WTC11 (cell line): ENCODE data around the gene IGSF11. TPM values are rescaled to one million over a fixed set of nuclear protein-coding genes. Genes with fewer than 3 reads are reported as not detected.
A peak's percentile ranks its signal among the peaks of the same experiment; 100 is the strongest.
"Not testable (repeated sequence)": the region's sequence is repeated elsewhere in the genome, so short reads cannot be mapped to it uniquely, and the experiment has no call there.

Experiments
- ATAC-seq: fragments of 200-7000 bp; cut with Tn5 transposase; 2 replicates; pipeline ENCODE4 v1.10.0; 2021; ENCODE audit warnings: mild to moderate bottlenecking, moderate library complexity
- CTCF ChIA-PET: fragments of 300-600 bp; sonication (Branson Sonifier 250); formaldehyde crosslinking; loops from one replicate; lab custom pipeline; 2021; ENCODE audit warnings: antibody characterized with exemption; lab: Charles Lee
- POLR2A ChIA-PET: fragments of 350-600 bp; sonication (Branson Sonifier 250); formaldehyde crosslinking; loops from one replicate; lab custom pipeline; 2021; ENCODE audit warnings: antibody characterized with exemption; lab: Charles Lee
- DNase-seq: peaks from one replicate; pipeline ENCODE4 v3.0.0; 2021; ENCODE audit warnings: low spot score
- H3K27ac Mint-ChIP-seq: 2 replicates; pipeline ENCODE4 v1.8.0; 2021; ENCODE audit warnings: mixed read lengths
- H3K27me3 Mint-ChIP-seq: 2 replicates; pipeline ENCODE4 v1.8.0; 2021; ENCODE audit warnings: low read depth, mild to moderate bottlenecking, moderate library complexity, mixed read lengths
- H3K36me3 Mint-ChIP-seq: 2 replicates; pipeline ENCODE4 v1.8.0; 2021; ENCODE audit warnings: mixed read lengths
- H3K4me1 Mint-ChIP-seq: 2 replicates; pipeline ENCODE4 v1.8.0; 2022; ENCODE audit warnings: mixed read lengths
- H3K4me3 Mint-ChIP-seq: 2 replicates; pipeline ENCODE4 v1.8.0; 2021; ENCODE audit warnings: mild to moderate bottlenecking, moderate library complexity, mixed read lengths
- H3K9me3 Mint-ChIP-seq: 2 replicates; pipeline ENCODE4 v1.8.0; 2021; ENCODE audit warnings: mixed read lengths
- AFF4 ChIP-seq: sonication (generic); formaldehyde crosslinking; IDR thresholded peaks from 2 replicates; pipeline ENCODE4 v1.8.1; 2023; ENCODE audit warnings: mild to moderate bottlenecking, missing genetic modification reagents, borderline replicate concordance
- CTCF ChIP-seq: fragments of 200-600 bp; IDR thresholded peaks from 2 replicates; pipeline ENCODE4 v1.8.0; 2022; ENCODE audit warnings: antibody characterized with exemption
- EMX1 ChIP-seq: fragments of 250-450 bp; sonication (Bioruptor Pico); IDR thresholded peaks from 2 replicates; pipeline ENCODE4 v1.8.0; 2021; ENCODE audit warnings: mild to moderate bottlenecking
- FOXP1 ChIP-seq: sonication (generic); formaldehyde crosslinking; IDR thresholded peaks from 2 replicates; pipeline ENCODE4 v1.8.0; 2022; ENCODE audit warnings: missing genetic modification reagents, mild to moderate bottlenecking, moderate library complexity, borderline replicate concordance
- HMGA2 ChIP-seq: fragments of 250-450 bp; sonication (Bioruptor Pico); IDR thresholded peaks from 2 replicates; pipeline ENCODE4 v1.4.0; 2021; ENCODE audit warnings: mild to moderate bottlenecking, moderate library complexity
- OVOL2 ChIP-seq: fragments of 250-450 bp; sonication (Bioruptor Pico); IDR thresholded peaks from 2 replicates; pipeline ENCODE4 v1.9.0; 2021; ENCODE audit warnings: mild to moderate bottlenecking, borderline replicate concordance
- RORB ChIP-seq: fragments of 250-450 bp; sonication (Bioruptor Pico); IDR thresholded peaks from 2 replicates; pipeline ENCODE4 v1.9.0; 2021; ENCODE audit warnings: mild to moderate bottlenecking
- ZNF219 ChIP-seq: sonication (generic); formaldehyde crosslinking; IDR thresholded peaks from 2 replicates; pipeline ENCODE4 v1.8.0; 2023; ENCODE audit warnings: missing genetic modification reagents, mild to moderate bottlenecking, borderline replicate concordance
- ZSCAN18 ChIP-seq: fragments of 250-450 bp; sonication (Bioruptor Pico); IDR thresholded peaks from 2 replicates; pipeline ENCODE4 v2.1.2; 2022; ENCODE audit warnings: mild to moderate bottlenecking, moderate library complexity
- total RNA-seq: library from RNA; stranded (reverse); gene quantifications from 3 replicates; pipeline ENCODE4 v1.2.3, GENCODE V29; 2021
- TF ChIP-seq, protein P1 (sequence below): sonication (generic); formaldehyde crosslinking; IDR thresholded peaks from 2 replicates; pipeline ENCODE4 v1.8.0; 2022; ENCODE audit warnings: mild to moderate bottlenecking, missing genetic modification reagents
- TF ChIP-seq, protein P2 (sequence below): sonication (generic); formaldehyde crosslinking; IDR thresholded peaks from 2 replicates; pipeline ENCODE4 v1.8.0; 2023; ENCODE audit warnings: missing genetic modification reagents

IGSF11 gene
- total RNA-seq, 1 experiment from 2014 or later, result 1.6 TPM

DNA sequence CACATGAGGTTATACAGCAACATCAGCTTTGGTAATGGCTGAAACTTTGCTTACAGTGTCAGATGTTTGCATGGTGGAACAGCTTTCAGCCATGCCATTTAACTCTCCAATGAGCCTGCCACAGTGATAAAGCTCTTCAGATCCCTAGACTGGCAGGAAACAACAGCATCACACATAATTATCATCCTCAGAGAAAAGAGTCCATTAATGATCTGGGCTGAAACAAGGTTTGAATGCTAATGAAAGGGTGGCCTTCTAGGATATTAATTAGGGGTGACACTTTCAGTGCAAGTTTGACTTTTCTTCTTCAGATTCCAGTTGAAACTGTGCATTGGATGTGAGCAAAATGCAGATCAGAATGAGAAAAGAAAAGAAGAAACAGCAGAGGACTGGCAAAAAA is 166.6 kb downstream of the IGSF11 start:
- Mint-ChIP-seq H3K4me1 (no peaks in the 10 kb centered on the region), H3K27me3 (peaks cover 4% of the 10 kb centered on the region; the same call in 1 of the 2 replicates), H3K9me3 (peaks cover 58% of the 10 kb centered on the region), H3K36me3 (peaks cover 37% of the 10 kb centered on the region)
- ATAC-seq, result no peak
- POLR2A ChIA-PET, result no interaction called here
- no peak for TF ChIP-seq ZSCAN18 (CRISPR knock-in tag)
- TF ChIP-seq AFF4 (CRISPR knock-in tag), result no peak
- no peak for TF ChIP-seq HMGA2 (CRISPR knock-in tag)
- TF ChIP-seq, protein P1, sequence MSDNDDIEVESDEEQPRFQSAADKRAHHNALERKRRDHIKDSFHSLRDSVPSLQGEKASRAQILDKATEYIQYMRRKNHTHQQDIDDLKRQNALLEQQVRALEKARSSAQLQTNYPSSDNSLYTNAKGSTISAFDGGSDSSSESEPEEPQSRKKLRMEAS (CRISPR knock-in tag), result no peak
- TF ChIP-seq, protein P2, sequence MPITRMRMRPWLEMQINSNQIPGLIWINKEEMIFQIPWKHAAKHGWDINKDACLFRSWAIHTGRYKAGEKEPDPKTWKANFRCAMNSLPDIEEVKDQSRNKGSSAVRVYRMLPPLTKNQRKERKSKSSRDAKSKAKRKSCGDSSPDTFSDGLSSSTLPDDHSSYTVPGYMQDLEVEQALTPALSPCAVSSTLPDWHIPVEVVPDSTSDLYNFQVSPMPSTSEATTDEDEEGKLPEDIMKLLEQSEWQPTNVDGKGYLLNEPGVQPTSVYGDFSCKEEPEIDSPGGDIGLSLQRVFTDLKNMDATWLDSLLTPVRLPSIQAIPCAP, result no peak
- no peak for TF ChIP-seq RORB (CRISPR knock-in tag)
- TF ChIP-seq, all 79 proteins: peak for 0
- Mint-ChIP-seq H3K27ac (no peak overlapping the region), H3K4me3 (no peak overlapping the region)
- CTCF ChIA-PET, result no interaction called here
- no peak for DNase-seq

- Mint-ChIP-seq H3K27me3 (no peaks in the 10 kb centered on the region), H3K36me3 (peaks cover 13% of the 10 kb centered on the region), H3K4me3 (no peak overlapping the region), H3K27ac (no peak overlapping the region), H3K4me1 (no peaks in the 10 kb centered on the region), H3K9me3 (peaks cover 50% of the 10 kb centered on the region)
- ATAC-seq (peak; percentile 100), DNase-seq (peak; percentile 47)
- ChIA-PET CTCF (interaction anchor here (0.6 to 1.8 kb wide), 15 partner anchors 8 to 310 kb away, joined by 3 to 11 read pairs (median 4); partner anchors contain the start of gene UPK1B), POLR2A (no interaction called here)
- TF ChIP-seq CTCF, result peak; percentile 30; the same call in 1 of the 2 replicates
- no peak for TF ChIP-seq ZNF219 (CRISPR knock-in tag)
These were observed 170.8 kb downstream of the IGSF11 start for GRCh38 chr3:118863731-118864322.

- peaks cover 13% of the 10 kb centered on the region for H3K36me3 Mint-ChIP-seq
- ChIA-PET POLR2A (no interaction called here), CTCF (no interaction called here)
- DNase-seq (no peak), ATAC-seq (no peak)
- no peak overlapping the region for H3K27ac Mint-ChIP-seq
- no peak for TF ChIP-seq OVOL2 (CRISPR knock-in tag)
- TF ChIP-seq FOXP1 (CRISPR knock-in tag), result no peak
- TF ChIP-seq EMX1 (CRISPR knock-in tag), result no peak
- H3K4me3 Mint-ChIP-seq, result no peak overlapping the region
- H3K4me1 Mint-ChIP-seq, result no peaks in the 10 kb centered on the region
- peaks cover 4% of the 10 kb centered on the region; the same call in 1 of the 2 replicates for H3K27me3 Mint-ChIP-seq
- H3K9me3 Mint-ChIP-seq, result peaks cover 67% of the 10 kb centered on the region
These were observed 174.7 kb downstream of the IGSF11 start for GRCh38 chr3:118859950-118860349.

GRCh38 chr3:118851466-118852193 is 183.0 kb downstream of the IGSF11 start:
- H3K36me3 Mint-ChIP-seq, H3K4me1 Mint-ChIP-seq, POLR2A ChIA-PET, DNase-seq, ATAC-seq, H3K4me3 Mint-ChIP-seq, H3K27ac Mint-ChIP-seq, H3K27me3 Mint-ChIP-seq: not testable (repeated sequence)
- CTCF ChIA-PET, result interaction anchor here (1.1 to 1.8 kb wide), 3 partner anchors 13 to 247 kb away, joined by 3 to 9 read pairs (median 4); no protein-coding TSS in a partner anchor
- peaks cover 39% of the 10 kb centered on the region for H3K9me3 Mint-ChIP-seq
